ENCODE results near the gene PLXDC1. TPM values are rescaled to one million over a fixed set of nuclear protein-coding genes. Genes with fewer than 3 reads are reported as not detected.
A peak's percentile ranks its signal among the peaks of the same experiment; 100 is the strongest.

The PLXDC1 gene
- polyA plus RNA-seq, 1 experiment, result 1.9 TPM

- DNase-seq (ENCODE audit: low read depth, low spot score), result no peak
- ChIA-PET CTCF (interaction anchor here (1.6 kb wide), 1 partner anchor 12 kb away, joined by 3 read pairs; no protein-coding TSS in a partner anchor), POLR2A (no interaction called here)
- no peak overlapping the region for H3K4me3 ChIP-seq (ENCODE audit: low read depth, low read length)
- TF ChIP-seq CTCF (IDR thresholded peaks at IDR 0.05; ENCODE audit: low read depth, low read length), result no peak
- H3K27me3 ChIP-seq (ENCODE audit: control insufficient read depth, insufficient read depth, low read length), result peaks cover 44% of the 10 kb centered on the region
- no peak overlapping the region for H3K27ac ChIP-seq (ENCODE audit: low read depth, low read length)
- no peaks in the 10 kb centered on the region for H3K9me3 ChIP-seq (ENCODE audit: control insufficient read depth, insufficient read depth, low read length)
Measured at GRCh38 chr17:39110435-39111136, 40.9 kb downstream of the PLXDC1 start.

GRCh38 chr17:39108461-39109375 lies 42.7 kb downstream of the PLXDC1 start:
- Histone ChIP-seq H3K4me3 (ENCODE audit: low read depth, low read length) (no peak overlapping the region), H3K9me3 (ENCODE audit: control insufficient read depth, insufficient read depth, low read length) (no peaks in the 10 kb centered on the region), H3K27ac (ENCODE audit: low read depth, low read length) (no peak overlapping the region), H3K27me3 (ENCODE audit: control insufficient read depth, insufficient read depth, low read length) (peaks cover 42% of the 10 kb centered on the region)
- ChIA-PET POLR2A (interaction anchor here (1.3 kb wide), 1 partner anchor 44 kb away, joined by 3 read pairs; no protein-coding TSS in a partner anchor), CTCF (interaction anchor here (0.6 to 1.6 kb wide), 2 partner anchors 14 to 23 kb away, joined by 3 to 5 read pairs; no protein-coding TSS in a partner anchor)
- no peak for TF ChIP-seq CTCF (IDR thresholded peaks at IDR 0.05; ENCODE audit: low read depth, low read length)
- DNase-seq (ENCODE audit: low read depth, low spot score), result no peak

GRCh38 chr17:39107973-39108372 lies 43.5 kb downstream of the PLXDC1 start:
- 0 out of 2 replicates have a peak, but pooled peaks have one; percentile 9 for TF ChIP-seq CTCF (IDR thresholded peaks at IDR 0.05; ENCODE audit: low read depth, low read length)
- CTCF ChIA-PET, result interaction anchor here (0.6 to 0.7 kb wide), 2 partner anchors 24 to 45 kb away, joined by 3 to 5 read pairs; no protein-coding TSS in a partner anchor
- Histone ChIP-seq H3K27me3 (ENCODE audit: control insufficient read depth, insufficient read depth, low read length) (peaks cover 42% of the 10 kb centered on the region), H3K4me3 (ENCODE audit: low read depth, low read length) (no peak overlapping the region), H3K9me3 (ENCODE audit: control insufficient read depth, insufficient read depth, low read length) (no peaks in the 10 kb centered on the region), H3K27ac (ENCODE audit: low read depth, low read length) (no peak overlapping the region)
- DNase-seq (ENCODE audit: low read depth, low spot score), result no peak
- POLR2A ChIA-PET, result no interaction called here

DNA sequence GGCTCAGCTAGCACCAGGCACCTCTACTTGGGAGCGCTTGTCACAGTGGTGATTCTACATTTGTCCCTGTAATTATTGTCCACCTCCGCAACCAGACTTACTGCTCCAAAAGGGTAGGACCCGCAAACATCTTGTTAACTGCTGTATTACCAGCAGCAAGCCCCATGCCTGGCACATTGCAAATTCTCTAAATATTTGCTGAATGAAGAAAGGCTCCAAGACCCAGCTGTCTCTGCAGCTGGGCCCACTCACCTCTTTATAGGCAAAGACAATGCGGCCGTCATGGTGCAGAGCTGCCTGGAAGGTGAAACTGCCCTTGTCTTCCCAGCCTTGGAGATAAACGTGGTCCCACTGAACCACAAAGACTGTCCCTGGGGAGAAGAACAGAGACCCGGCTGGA lies 44.3 kb downstream of the PLXDC1 start:
- no peak for DNase-seq (ENCODE audit: low read depth, low spot score)
- no peak overlapping the region for H3K4me3 ChIP-seq (ENCODE audit: low read depth, low read length)
- no peak for TF ChIP-seq CTCF (IDR thresholded peaks at IDR 0.05; ENCODE audit: low read depth, low read length)
- H3K9me3 ChIP-seq (ENCODE audit: control insufficient read depth, insufficient read depth, low read length), result no peaks in the 10 kb centered on the region
- CTCF ChIA-PET, result interaction anchor here (0.7 kb wide), 2 partner anchors 45 to 46 kb away, joined by 3 read pairs; no protein-coding TSS in a partner anchor
- H3K27me3 ChIP-seq (ENCODE audit: control insufficient read depth, insufficient read depth, low read length), result peaks cover 42% of the 10 kb centered on the region
- H3K27ac ChIP-seq (ENCODE audit: low read depth, low read length), result no peak overlapping the region
- POLR2A ChIA-PET, result no interaction called here
